Activated effector memory CD4-positive, alpha-beta T cell treated with anti-CD3 and anti-CD28 coated beads, Interleukin-2, amount 50 U/mL, for 16 hours (primary cell): ENCODE data around the gene MT1HL1.

Source experiments
- DNase-seq: peaks from one replicate; pipeline ENCODE4 v3.0.0-alpha.2; 2020

Gene MT1HL1

GRCh38 chr1:237004116-237004515 lies at the start of gene MT1HL1:
Gene MT1HL1, minus strand, starts transcription at chr1:237004441. Its CDS starts 69 bp downstream, at chr1:237004372.
- DNase-seq, result no peak

DNA sequence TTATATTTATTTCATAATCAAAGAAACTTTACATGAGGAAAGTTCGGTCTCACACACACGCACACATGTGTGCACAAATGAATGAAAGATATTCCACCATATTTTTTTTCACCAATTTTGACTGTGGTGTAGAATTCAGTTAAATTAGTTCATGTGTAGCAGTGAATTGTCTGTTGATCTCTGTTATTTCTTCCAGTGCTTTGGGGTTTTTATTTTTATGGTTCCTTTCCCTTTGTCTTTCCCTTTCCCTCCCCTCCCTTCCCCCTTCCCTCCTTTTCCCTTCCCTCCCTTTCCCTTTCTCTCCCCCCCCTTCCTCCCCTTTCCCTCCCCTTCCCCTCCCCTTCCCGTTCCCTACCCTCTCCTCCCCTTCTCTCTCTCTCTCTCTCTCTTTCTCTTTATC lies 46.7 kb upstream of the MT1HL1 start:
- DNase-seq, result no peak

DNA sequence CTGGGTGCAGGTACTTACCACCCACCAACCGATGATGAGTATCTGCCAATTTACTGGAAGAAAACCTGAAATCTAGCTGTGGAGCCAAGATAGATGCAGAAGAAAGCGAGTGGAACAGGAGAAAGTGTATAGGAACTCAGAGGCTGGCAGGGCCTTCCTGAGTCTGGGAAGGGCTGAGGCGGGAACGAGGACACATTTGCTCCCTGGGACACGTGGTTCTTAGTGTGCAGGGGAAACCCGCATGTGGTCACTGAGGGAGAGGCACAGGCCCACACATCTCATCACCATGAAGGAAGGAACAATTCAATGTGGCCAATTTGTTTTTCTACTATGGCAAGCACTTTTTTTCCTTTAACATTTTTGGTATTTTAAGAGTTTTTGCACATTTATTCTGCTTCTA lies 45.9 kb upstream of the MT1HL1 start:
- no peak for DNase-seq

DNA sequence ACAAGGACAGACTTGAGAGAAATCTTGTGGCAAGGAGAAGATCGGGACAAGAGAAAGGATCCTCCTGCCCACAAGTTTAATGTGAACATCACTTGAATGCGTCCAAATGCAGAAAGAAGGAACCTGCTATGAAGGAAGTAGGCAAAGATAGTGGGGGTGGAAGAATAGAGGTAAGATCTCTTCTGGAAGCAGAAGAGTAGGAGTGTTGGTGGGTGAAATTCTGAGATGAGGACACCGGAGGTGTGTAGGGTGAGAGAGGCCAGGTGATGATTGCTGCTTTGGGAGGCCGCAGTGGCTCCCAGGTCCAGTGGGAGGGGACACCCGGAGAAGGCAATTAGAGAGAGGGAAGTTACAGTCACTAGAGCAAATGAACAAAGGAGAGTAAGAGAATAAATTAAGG lies 44.6 kb upstream of the MT1HL1 start:
- no peak for DNase-seq

GRCh38 chr1:237045278-237046016 lies 41.2 kb upstream of the MT1HL1 start:
- DNase-seq, result no peak

DNA sequence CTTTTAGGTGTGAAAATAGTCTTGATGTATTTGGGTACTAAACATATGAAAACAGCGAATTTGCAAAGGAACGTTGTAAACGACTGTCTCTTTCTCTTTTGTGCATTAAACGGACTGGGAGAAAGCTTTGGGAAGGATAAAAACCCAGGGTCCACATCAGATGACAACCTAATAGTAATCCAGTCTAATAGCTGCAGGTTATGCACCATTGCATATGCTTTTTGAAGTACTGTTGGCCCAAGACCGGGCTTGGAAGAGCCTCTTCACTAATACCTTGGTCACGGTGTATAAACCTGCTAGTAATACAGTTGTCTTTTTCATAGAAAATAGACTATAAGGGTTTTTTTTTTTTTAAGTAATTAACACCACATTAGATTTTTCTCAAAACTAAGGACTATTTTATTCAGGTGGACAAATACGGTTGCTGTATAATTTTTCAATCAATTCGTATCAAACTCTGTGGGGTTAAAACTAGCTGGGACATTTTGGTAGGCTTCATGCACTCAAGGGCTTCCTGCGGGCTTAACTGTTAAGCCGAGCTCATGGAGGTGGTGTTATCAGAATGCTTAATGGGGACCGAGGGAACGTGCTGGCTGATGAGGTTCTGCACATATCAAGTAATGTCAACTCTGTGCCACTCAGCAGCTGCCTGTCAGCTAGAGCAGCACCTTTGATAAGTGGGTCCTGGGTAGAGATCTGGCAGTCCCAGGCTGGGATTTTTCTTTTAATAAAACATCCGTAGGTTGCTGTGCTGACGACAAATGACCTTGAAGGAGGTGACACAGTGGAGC lies 39.8 kb upstream of the MT1HL1 start:
- DNase-seq, result no peak

- DNase-seq, result no peak
These were observed 38.8 kb upstream of the MT1HL1 start for GRCh38 chr1:237042892-237043576.

- DNase-seq, result no peak
These were observed 38.3 kb upstream of the MT1HL1 start for GRCh38 chr1:237042526-237042891.

DNA sequence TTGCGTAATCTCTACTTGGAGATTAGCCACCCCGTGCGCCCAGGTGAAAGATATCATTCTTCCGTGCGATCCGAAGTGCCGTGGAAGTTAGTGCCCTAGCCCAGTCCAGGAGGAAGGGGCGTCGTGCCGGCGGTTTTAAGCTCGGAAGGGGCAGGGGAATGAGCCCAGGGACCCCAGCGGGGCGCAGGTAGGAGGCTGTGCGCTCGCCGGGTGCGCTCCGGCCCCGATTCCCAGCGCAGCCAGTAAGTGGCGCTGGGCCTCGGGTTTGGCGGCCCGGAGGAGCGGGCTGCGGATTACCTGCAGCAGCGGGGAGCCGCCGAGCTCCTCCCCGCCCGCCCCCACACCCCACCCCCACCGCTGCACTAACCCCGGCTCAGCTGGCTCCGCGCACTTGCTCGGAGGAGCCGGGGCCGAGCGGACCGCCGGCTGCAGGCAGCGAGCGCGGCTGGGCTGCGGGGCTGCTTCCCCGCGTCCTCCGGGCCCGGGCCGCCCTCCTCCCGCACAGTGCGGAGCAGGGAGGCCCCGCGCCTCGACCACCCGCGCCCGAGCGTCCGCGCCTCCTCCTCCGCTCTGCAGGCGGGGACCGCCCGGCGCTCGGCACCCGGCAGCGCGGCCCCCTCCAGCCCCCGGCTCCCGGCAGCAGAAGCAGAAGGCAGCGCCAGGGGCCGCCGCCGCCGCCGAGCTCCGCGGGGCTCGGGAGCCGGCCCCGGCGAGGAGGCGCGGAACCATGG lies 37.7 kb upstream of the MT1HL1 start, which contains the start of gene RYR2:
Gene RYR2, plus strand, starts transcription at position 390 of the 731 bp plus-strand sequence. Its CDS starts 338 bp downstream, at position 728.
- no peak for DNase-seq

GRCh38 chr1:237041461-237041794 lies 37.2 kb upstream of the MT1HL1 start:
- no peak for DNase-seq

GRCh38 chr1:237040823-237041222 lies 36.6 kb upstream of the MT1HL1 start:
- no peak for DNase-seq

DNA sequence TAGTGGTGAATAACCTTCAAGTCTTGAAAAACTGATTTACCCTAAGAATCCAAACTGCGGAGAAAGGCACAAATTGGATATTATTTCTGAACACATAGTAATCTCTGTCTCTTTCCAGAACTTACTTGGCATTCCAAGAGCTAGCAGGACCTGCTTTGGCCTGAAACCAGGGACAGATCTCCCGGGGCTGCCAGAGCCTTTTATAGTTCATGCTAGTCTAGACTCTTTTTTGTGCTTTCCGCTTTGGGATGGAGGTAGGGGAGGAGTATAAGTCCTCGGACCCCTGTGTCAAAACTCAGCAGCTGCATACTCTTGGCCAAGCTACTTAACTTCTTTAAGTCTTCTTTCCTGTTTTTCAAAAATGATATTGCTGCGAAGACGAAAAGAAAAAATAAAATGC lies 34.0 kb upstream of the MT1HL1 start:
- no peak for DNase-seq

GRCh38 chr1:237035759-237036158 lies 31.5 kb upstream of the MT1HL1 start:
- DNase-seq, result no peak

DNA sequence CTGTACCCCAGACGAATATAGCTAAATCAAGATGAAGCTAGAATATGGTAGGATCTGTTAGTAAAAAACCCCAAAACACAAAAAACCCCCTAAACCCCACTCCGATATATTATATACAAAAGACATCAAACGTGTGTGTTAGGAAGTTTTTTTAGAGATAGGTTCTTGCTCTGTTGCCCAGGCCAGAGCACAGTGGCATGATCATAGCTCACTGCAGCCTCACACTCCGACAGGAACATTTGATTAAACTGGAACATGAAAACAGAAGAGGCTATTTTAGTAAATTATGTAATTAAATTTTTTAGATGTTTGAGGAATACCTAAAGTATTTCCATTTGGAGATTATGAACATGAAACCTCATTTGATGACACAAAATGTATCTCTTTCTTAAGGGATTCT lies 29.6 kb upstream of the MT1HL1 start:
- DNase-seq, result no peak

DNA sequence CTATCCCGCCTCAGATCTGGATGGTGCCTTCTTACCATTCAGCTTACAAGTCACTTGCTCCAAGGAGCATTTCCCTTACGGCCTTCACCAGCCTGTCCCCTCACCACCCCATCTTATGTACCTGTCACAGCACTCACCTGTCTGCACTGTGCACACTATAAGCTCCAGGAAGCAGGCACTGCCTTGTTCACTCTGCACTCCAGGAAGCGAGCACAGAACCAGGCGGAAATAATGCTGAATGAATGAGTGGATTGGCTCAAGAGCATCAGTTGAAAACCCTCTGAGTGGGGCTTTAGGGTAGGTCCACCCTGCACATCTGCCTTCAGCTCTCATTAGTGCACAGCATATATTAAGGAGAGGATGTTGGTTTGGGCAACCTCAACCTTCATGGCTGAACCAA lies 28.8 kb upstream of the MT1HL1 start:
- no peak for DNase-seq

GRCh38 chr1:237032029-237032428 lies 27.8 kb upstream of the MT1HL1 start:
- no peak for DNase-seq

DNA sequence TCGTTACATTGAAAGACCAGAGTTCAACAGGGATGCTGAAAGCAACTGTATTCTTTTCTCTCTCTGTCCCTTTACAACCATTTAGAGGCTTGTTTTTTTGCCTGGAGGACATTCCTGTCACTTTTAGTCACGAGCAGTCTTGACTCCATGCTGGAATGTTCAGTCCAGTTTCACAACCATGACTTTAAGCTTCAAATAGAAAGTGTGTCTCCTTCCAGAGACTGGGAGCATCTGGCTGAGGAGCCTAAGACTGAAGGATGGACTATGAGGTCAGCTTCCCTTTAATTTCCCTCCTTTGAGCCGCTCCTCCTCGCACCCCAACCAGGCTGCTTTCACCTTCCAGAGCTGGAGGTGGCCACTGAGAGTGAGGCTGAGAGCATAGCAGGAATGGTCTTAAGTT lies 27.2 kb upstream of the MT1HL1 start:
- DNase-seq, result no peak

DNA sequence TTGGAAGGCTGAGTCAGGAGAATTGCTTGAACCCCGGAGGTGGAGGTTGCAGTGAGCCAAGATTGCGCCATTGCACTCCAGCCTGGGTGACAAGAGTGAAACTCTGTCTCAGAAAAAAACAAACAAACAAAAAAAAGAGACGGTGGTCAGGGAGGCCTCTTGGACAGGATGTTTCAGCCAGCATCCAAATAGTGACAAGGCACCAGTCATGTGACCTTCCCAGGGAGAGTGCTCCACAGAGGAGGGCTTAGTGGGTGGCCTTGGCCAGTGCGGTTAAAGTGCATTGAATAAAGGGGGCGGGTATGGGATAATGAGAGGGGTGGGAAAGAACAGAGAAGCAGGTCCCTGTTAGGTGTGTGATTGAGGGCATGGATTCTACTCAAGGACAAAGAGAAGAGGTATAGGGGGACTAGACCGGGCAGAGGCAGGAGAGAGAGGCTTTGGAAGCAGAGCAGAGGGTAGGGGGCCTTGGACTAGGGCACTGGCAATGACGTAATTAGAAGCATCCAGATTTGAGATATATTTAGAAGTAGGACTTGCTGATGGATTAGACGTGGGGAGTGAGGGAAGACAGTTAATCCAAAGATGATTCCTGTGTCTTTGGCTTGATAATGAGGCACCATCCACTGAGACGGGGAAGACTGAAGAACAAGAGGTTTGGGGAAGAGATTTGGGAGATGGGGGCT lies 25.8 kb upstream of the MT1HL1 start:
- no peak for DNase-seq

DNA sequence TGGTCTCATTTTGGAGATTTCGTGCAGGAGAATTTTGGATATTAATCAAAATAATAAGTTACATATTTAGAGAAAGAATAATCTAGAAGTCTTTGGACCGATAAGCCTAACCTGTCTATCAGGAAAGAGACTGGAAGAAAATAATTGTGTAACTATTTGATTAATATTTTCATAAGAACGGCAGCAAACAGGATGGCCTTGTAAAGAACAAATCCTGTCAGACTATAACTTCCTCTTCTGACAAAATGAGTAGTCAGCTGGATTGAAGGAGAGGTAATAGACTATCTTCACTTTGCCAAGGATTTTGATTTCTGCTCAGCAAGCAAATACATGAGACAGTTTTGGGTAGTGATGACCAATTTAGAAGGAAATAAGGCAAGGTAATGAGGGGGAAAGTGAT lies 25.0 kb upstream of the MT1HL1 start:
- DNase-seq, result no peak

DNA sequence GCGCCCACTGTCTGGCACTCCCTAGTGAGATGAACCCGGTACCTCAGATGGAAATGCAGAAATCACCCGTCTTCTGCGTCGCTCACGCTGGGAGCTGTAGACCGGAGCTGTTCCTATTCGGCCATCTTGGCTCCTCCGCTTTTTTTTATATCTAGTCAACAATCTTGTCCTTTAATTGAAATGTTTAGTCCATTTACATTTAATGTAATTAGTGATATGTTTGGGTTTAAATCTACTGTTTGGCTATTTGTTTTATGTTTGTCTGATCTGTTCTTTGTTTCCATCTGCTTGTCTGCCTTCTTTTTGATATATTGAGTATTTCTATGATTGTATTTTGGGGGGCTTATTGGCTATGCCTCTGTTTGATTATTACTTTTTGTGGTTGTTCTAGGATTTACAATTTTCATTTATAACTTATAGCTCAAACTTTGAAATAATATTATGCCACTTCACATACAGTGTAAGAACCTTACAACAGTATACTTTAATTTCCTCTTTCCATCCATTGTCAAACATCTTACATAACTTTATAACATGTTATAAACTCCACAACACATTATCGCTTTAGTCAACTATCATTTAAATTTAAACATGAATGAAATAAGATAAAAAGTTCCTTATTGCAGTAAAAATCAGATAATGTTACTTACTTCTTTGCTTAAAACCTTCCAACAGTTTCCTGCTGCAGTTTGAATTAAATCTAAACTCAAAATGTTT lies 21.3 kb upstream of the MT1HL1 start:
- no peak for DNase-seq

DNA sequence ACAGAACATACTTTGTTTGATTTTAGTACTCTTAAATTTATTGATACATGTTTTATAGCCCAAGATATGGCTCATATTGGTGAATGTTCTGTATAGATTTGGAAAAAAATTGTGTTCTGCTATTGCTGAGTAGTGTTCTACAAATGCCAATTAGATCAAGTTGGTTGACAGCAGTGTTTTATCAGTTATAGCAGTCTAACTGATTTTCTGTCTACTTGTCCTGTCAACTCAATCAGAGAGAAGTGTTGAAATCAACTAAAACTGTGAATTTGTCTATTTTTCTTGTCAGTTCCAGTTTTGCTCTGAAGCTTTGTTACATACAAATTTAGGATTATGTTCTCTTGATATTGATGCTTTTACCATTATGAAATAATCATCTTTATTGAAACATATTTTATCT lies 14.7 kb upstream of the MT1HL1 start:
- no peak for DNase-seq

GRCh38 chr1:237016626-237017025 lies 12.4 kb upstream of the MT1HL1 start:
- no peak for DNase-seq
